Measurements from ENCODE around the gene ABI3BP. TPM values are rescaled to one million over a fixed set of nuclear protein-coding genes. Genes with fewer than 3 reads are reported as not detected.

ABI3BP gene
- total RNA-seq, 1 experiment from 2014 or later: 23.4 TPM

GRCh38 chr3:100732435-100732834 is 260.8 kb downstream of the ABI3BP start:
- H3K36me3 ChIP-seq (ENCODE audit: low read depth, low read length): peaks cover 84% of the 10 kb centered on the region

DNA sequence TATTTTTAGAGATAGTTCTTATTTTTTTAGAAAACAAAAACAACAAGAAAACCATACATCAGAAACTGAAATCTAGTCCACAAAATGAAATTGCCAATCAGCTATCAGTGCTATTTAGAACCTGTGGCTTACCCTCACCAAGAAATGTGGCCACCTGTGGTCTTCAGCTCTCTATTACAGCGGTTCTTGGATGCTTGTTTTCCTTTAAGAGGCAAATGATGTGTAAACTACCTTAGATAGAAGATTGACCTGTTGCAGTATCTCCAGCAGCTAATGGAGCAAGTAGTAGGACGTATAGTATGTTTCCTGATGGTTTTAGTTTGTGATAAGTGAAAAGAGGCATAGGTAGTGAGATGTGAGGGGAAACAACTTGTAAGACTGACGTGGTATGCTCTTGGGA is 262.7 kb downstream of the ABI3BP start:
- peaks cover 84% of the 10 kb centered on the region for H3K36me3 ChIP-seq (ENCODE audit: low read depth, low read length)
- TF ChIP-seq EZH2 (IDR thresholded peaks at IDR 0.05; ENCODE audit: low read length, unreplicated experiment) (no peak), EZH2phosphoT487 (IDR thresholded peaks at IDR 0.05; ENCODE audit: borderline replicate concordance, low read length) (no peak), CTCF (conservative IDR thresholded peaks at IDR 0.05; ENCODE audit: low read depth, low read length) (no peak)
- H3K4me3 ChIP-seq (ENCODE audit: low read length): no peak overlapping the region
- H3K9me3 ChIP-seq (ENCODE audit: low read length): no peaks in the 10 kb centered on the region
- intact Hi-C loops (cut with micrococcal nuclease): no loop called here
- no peak overlapping the region for H2AFZ ChIP-seq (ENCODE audit: low read length)
- no peak for ATAC-seq
- H3K79me2 ChIP-seq (ENCODE audit: low read length): peaks cover 86% of the 10 kb centered on the region
- ChIA-PET CTCF (no interaction called here), POLR2A (ENCODE audit: unreplicated experiment) (no interaction called here)
- no peak overlapping the region for H3K4me2 ChIP-seq (ENCODE audit: low read length)
- H3K9me2 ChIP-seq (replicated peaks; ENCODE audit: low read length): no peaks in the 10 kb centered on the region
- H3K9ac ChIP-seq (ENCODE audit: low read length): no peak overlapping the region
- H3K27ac ChIP-seq (ENCODE audit: low read length): no peak overlapping the region
- no peak for DNase-seq
- peaks cover 11% of the 10 kb centered on the region for H4K20me1 ChIP-seq (ENCODE audit: low read length)
- H3K4me1 ChIP-seq (ENCODE audit: insufficient read depth, low read length): no peaks in the 10 kb centered on the region
- no TSS peak for BruUV-seq (replicated peaks)
- no peaks in the 10 kb centered on the region for H3F3A ChIP-seq (ENCODE audit: low read length, unreplicated experiment)
- no peaks in the 10 kb centered on the region for H3K27me3 ChIP-seq (ENCODE audit: low read length)

More at GRCh38 chr3:100732435-100732834, 260.8 kb downstream of the ABI3BP start:
- Histone ChIP-seq H3K4me3 (ENCODE audit: low read length) (no peak overlapping the region), H3K27ac (ENCODE audit: low read length) (no peak overlapping the region), H3K4me2 (ENCODE audit: low read length) (no peak overlapping the region), H3F3A (ENCODE audit: low read length, unreplicated experiment) (no peaks in the 10 kb centered on the region), H3K9me3 (ENCODE audit: low read length) (no peaks in the 10 kb centered on the region), H3K79me2 (ENCODE audit: low read length) (peaks cover 67% of the 10 kb centered on the region), H2AFZ (ENCODE audit: low read length) (no peak overlapping the region), H3K4me1 (ENCODE audit: insufficient read depth, low read length) (no peaks in the 10 kb centered on the region), H4K20me1 (ENCODE audit: low read length) (peaks cover 1% of the 10 kb centered on the region), H3K27me3 (ENCODE audit: low read length) (no peaks in the 10 kb centered on the region), H3K9me2 (replicated peaks; ENCODE audit: low read length) (no peaks in the 10 kb centered on the region), H3K9ac (ENCODE audit: low read length) (no peak overlapping the region)
- ChIA-PET CTCF (no interaction called here), POLR2A (ENCODE audit: unreplicated experiment) (no interaction called here)
- BruUV-seq (replicated peaks): no TSS peak
- intact Hi-C loops (cut with micrococcal nuclease): no loop called here
- DNase-seq: no peak
- ATAC-seq: no peak
- TF ChIP-seq EZH2phosphoT487 (IDR thresholded peaks at IDR 0.05; ENCODE audit: borderline replicate concordance, low read length): no peak
- no peak for TF ChIP-seq CTCF (conservative IDR thresholded peaks at IDR 0.05; ENCODE audit: low read depth, low read length)
- TF ChIP-seq EZH2 (IDR thresholded peaks at IDR 0.05; ENCODE audit: low read length, unreplicated experiment): no peak

GRCh38 chr3:100726706-100727105 is 266.5 kb downstream of the ABI3BP start:
- BruUV-seq (replicated peaks): no TSS peak
- no peak for TF ChIP-seq EZH2phosphoT487 (IDR thresholded peaks at IDR 0.05; ENCODE audit: borderline replicate concordance, low read length)
- intact Hi-C loops (cut with micrococcal nuclease): no loop called here
- Histone ChIP-seq H3F3A (ENCODE audit: low read length, unreplicated experiment) (no peaks in the 10 kb centered on the region), H3K4me2 (ENCODE audit: low read length) (no peak overlapping the region), H3K9ac (ENCODE audit: low read length) (no peak overlapping the region), H3K4me1 (ENCODE audit: insufficient read depth, low read length) (no peaks in the 10 kb centered on the region), H3K27ac (ENCODE audit: low read length) (no peak overlapping the region), H2AFZ (ENCODE audit: low read length) (no peak overlapping the region), H3K9me3 (ENCODE audit: low read length) (no peaks in the 10 kb centered on the region), H4K20me1 (ENCODE audit: low read length) (peaks cover 17% of the 10 kb centered on the region), H3K9me2 (replicated peaks; ENCODE audit: low read length) (no peaks in the 10 kb centered on the region), H3K36me3 (ENCODE audit: low read depth, low read length) (peaks cover 73% of the 10 kb centered on the region), H3K4me3 (ENCODE audit: low read length) (no peak overlapping the region), H3K79me2 (ENCODE audit: low read length) (peaks cover 82% of the 10 kb centered on the region), H3K27me3 (ENCODE audit: low read length) (no peaks in the 10 kb centered on the region)
- no peak for DNase-seq
- ATAC-seq: no peak
- POLR2A ChIA-PET (ENCODE audit: unreplicated experiment): no interaction called here
- CTCF ChIA-PET: interaction anchor here (0.6 kb wide), 2 partner anchors 9 to 124 kb away, joined by 3 read pairs; no protein-coding TSS in a partner anchor
